GM19452 (cell line): ENCODE measurements around the gene LRRC8E.

Experiments used
- ATAC-seq: cut with Tn5 transposase; IDR thresholded peaks from one replicate; pipeline ENCODE4 v1.9.1; 2021; ENCODE audit not compliant: unreplicated experiment

Gene LRRC8E

DNA sequence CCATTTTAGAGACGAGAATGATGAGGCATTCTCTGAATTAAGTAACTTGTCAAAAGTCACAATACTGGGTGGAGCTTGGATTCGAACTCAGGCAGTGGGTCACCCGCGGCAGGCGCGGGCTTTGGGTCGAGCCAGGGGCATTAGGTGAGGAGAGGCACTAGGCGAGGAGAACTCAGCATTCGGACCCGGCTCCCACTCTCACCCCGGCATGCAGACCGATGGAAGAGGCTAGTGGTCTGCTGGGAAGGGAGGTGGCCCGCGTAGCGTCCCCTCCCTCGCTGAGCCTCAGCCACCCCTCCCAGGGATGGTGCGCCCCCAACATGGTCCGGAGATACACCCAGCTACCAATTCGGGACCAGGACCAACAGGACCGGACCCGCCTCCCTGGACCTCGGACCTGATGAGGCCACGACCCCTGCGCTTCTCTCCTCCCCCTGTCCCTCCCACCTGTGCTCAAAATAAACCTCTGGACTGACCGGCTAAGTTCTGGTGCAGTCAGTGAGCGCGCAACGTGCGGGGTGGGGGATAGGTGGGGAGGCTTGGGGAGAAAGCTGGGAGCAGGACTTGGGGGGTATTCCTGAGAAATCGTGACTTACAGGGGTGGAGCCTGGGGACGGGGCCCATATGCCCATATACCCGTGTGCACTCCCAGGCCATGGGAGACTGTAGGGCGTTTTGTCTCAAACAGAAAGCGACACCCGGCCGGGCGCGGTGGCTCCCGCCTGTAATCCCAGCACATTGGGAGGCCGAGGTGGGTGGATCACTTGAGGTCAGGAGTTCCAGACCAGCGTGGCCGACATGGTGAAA is 30.5 kb downstream of the LRRC8E start:
- ATAC-seq, result no peak

DNA sequence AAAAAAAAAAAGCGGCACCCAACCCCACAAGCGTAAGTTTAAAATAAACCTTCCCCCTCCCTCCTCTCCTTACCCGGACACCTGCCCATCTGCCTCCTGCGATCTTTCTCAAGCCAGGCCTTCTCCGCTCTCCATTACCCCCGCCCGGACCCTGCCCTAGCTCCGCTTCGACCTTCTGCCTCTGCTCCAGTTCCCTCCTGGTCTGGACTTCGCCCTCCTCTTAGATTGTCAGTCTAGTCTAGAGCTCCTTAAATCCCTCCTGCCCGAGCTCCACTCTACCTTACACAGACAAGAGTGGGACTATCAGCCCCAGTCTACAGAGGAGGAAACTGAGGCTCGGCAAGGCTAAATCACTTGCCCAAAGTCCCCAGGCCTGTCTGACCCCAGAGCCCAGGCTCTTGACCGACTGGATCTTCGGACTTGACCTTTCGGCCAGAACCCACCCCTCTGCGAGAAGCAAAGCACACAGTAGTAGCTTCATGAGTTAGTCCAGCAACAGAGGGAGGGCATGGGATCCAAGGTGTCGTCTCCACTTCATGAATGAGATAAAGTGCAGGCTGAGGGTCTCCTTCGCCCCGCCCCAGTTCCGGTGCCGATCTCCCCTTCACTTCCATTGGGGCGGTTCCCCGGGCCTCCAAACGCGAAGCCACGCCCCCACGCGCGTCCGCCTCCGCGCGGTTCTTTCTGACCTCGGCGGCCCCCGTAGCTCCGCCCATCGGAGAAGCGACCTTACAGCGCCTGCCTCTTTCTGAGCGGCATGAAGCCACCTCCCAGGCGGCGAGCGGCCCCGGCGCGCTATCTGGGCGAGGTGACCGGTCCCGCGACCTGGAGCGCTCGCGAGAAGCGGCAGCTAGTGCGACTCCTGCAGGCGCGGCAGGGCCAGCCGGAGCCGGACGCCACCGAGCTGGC is 31.6 kb downstream of the LRRC8E start, which contains the start of gene SNAPC2:
Gene SNAPC2 (plus strand): TSS at position 729 of the 909 bp plus-strand sequence. CDS start 29 bp downstream, at position 758.
- ATAC-seq, result peak; percentile 65

DNA sequence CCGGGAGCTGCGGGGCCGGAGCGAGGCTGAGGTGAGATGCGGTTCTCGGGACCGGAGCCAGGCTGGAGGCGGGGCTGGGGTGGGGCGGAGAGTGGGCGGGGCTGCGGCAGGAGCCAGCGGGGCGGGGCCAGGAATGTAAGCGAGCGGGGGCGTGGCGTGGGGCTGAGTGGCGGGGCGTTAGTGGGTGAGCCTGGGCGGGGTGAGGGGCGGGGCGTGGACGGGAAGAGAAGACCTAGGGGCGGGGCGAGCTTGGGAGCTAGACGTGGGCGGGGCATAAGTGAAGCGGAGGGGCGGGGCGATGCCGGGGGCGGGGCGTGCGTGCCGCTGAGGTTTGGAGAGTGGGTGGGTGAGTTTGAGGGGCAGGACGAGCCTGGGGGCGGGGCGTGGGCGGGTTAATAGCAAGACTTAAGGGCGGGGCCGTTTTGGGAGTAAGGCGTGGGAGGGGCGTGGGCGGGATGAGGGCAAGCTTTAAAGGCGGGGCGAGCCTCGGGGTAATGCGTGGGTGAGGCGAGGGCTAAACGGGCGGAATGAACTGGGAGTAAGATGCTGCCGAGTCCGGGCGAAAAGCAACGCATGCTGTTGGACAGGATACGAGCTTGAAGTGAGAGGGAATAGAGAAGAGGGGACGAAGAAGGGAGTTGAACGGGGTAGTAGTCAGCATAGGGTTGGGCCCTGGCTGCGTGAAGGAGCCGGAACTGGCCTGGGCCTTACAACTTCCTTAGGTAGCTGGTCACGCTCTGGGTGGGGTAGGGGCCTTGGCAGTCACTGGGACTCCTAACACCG is 32.4 kb downstream of the LRRC8E start:
- ATAC-seq, result peak; percentile 49

DNA sequence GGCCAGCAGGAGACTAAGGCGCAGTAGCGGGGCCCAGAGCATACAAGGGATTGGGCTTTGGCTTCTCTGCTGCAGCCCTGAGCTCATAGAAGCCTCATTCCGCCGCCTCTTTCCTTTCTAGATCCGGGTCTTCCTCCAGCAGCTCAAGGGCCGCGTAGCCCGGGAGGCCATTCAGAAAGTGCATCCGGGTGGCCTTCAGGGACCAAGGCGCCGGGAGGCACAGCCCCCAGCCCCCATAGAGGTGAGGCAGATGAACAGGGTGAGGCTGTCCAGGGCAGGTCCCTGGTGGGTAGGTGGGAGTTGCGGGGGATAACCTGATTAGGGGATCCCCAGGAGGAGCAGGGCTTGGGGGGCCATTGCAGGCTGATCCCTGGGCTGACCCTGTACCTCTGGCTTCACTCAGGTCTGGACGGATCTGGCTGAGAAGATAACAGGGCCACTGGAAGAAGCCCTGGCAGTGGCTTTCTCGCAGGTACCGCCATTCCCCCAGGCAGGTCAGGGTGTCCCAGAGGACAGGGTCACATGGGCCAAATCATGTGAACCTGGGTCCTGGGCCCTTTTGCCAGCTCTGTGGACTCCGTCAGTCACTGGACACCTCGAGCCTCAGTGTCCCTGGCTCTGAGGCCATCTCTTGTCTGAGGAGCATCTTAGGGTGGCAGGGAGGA is 33.1 kb downstream of the LRRC8E start:
- ATAC-seq, result no peak

DNA sequence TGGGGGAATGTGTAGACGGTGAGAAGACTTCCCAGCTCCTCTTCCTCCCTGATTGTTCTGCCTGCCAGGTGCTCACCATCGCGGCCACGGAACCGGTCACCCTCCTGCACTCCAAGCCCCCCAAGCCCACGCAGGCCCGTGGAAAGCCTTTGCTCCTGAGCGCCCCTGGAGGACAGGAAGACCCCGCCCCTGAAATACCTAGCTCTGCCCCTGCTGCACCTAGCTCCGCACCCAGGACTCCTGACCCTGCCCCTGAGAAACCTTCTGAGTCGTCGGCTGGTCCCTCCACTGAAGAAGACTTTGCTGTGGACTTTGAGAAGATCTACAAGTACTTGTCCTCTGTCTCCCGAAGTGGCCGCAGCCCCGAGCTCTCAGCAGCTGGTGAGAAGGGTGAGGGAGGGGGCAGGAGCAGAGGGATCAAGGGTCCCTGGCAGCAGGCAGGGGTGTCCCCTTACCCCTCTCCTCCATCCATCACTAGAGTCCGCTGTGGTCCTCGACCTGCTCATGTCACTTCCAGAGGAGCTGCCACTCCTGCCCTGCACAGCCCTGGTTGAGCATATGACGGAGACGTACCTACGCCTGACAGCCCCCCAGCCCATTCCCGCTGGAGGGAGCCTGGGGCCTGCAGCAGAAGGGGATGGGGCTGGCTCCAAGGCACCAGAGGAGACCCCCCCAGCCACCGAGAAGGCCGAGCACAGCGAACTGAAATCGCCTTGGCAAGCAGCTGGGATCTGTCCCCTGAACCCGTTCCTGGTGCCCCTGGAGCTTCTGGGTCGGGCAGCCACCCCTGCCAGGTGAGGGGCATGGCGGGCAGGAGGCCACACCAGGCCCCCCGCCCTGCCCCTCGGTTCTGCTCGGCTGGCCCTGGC is 33.9 kb downstream of the LRRC8E start:
- no peak for ATAC-seq

DNA sequence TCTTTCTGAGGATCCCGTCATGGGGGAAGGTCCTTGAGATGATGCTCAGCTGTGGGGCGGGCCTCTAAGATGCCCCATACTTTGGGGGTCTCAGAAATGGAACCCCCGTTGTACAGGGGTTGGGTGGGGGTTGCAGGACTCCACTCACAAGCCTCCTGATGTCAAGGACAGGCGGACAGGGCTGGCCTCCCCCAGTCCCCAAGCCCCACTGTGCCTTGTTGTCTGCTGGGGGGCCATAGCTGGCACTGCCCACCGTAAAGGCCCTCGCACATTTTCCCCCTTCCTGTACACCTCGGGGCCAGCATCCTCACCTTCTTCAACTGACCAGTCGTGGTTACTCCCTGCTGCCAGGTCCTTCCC is 34.5 kb downstream of the LRRC8E start:
- no peak for ATAC-seq

DNA sequence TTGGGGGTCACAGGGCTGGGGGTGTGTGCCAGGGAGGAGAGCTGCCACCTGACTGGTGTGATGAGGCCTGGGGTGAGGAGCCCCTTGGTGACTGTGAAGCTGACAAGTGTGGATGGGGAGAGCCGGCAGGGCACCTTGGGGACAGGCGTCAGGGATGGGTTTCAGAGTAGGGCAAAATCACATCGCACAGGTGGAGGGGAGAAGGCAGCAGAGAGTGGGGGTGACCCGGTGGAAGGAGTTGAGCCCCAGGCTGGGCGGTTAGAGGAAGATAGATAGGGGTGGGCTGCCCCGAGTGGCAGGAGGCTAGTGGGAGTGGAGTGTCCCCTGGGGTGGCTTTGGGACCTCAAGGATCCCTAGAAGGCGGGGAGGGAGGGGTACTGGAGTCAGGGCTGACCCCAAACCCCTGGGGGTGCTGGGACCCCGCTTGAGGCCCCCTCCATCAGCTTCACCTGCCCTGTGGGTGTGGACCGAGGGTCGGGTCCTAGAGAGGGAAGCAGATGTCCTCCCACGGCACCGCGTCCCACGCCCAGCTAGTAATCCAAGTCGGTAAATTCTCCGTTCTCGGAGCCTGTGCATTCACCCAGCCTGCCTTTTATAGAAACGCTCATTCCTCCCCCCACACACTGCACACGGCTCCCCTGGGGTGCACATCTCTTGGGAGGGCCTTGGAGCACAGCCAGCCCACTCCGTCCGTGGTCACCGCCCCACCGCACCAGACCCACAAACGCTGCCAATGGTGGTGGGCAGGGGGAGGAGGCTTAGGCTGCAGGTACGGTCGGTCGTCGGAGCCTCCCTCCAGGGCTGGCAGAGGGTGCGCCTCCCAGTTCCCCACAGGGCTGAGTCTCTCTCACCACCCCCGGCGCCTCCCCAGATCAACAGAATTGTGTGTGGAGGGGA is 35.2 kb downstream of the LRRC8E start:
- ATAC-seq, result no peak

DNA sequence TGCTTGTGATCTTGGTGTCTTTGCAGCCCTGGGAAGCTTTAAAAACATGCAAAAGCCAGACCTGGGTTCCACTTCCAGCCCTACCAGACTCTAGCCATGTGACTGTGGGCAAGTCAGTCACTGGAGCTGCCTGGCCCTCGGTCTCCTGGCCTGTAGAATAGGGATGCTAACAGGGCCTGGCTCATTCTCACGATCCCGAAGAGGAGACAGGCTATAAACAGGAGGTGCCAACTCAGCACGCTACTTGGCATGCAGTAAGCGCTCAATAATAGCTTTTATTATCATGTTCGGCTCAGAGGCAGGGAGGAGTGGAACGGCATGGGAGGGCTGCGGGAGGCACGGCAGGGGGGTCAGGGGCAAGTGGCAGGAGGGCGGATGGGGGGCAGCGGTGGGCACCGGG is 35.9 kb downstream of the LRRC8E start:
- no peak for ATAC-seq

DNA sequence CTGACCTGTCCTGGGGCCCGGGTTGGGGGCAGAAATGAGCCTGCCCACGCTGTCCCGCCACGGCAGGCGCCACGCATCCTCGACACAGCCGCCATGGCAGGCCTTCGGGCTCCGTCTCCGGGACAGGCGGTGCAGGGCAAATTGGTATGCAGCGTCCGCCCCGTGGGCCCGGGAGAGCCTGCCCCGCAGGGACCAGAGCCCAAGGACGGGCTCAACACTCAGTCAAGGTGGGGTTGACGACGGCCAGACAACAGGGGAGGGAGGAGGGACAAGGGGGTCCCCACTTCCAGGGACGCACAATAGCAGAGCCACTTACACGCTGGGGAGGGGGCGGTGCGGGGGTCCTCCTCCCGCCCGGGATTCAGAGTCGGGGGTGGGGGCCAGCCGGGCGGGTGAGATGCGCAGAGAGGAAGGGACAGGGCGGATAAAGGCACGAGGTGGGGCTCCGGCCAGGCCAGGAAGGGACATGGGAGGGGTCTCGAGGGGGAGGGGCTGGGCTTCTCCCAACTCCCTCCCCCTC is 36.4 kb downstream of the LRRC8E start:
- ATAC-seq, result no peak

DNA sequence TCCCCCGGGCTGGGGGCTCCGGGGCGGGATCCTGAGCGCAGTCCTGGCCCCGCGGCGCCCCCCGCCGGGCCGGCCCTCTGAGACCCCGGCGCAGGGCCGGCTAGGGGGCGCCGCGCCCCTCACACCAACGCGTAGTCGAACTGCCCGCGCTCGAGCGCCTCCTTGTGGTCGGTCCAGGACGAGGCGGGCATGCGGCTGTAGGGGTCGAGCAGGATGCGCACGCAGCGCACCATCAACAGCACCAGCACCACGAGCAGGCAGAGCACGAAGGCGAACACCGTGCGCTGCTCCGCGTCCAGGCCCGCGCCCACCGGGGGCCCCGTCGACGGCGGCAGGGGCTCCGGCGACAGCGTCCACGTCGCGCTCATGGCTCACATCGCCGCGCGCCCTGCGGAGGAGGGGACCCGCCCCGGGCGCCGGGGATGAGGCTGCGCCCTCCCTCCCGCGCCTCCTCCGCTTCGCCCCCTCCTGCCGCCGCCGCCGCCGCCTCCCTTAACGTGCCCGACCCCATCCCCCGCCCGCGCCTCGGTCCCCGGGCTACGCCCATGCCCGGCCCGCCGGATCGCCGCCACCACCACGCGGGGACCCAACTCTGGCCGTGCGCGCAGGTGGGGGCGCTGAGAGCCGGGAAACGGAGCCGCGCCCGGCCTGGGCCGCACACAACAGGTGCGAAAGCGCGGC is 37.0 kb downstream of the LRRC8E start:
- ATAC-seq, result no peak

DNA sequence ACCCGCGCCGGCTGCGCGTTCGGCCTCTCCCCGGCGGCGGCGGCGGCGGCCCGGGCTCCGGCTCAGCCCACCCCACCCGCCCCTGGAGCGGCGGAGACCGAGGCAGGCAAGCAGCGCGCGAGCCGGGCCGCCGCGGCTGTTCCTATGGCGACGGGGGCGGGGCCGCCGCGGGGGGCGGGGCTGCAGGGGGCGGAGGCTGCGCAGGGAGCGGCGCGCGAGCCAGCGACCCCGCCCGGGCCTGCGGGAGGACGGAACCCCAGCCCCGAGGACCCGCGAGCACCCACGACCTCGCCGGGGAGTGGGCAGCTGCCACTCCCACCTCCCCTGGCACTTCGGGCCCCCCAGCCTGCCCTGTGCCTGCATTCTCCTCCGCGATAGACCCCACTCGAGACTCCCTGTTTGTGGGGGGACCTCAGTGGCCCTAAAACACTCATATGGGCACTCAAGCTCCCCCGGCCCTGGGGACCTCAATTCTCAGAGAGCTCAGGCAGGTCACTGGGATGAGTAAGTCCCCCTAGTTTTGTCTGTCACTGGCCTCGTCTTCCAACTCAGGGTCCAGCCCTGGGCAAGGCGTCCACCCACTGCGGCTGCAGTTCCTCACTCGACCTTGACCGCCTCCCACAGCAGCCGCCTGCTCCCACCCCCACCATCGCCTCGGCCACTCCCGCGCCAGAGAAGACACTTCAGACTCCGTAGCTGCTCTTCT is 37.9 kb downstream of the LRRC8E start, which contains the start of gene CTXN1:
Gene CTXN1 (minus strand): TSS at position 115 of the 706 bp plus-strand sequence. CDS start 597 bp downstream, outside the sequence.
- no peak for ATAC-seq

DNA sequence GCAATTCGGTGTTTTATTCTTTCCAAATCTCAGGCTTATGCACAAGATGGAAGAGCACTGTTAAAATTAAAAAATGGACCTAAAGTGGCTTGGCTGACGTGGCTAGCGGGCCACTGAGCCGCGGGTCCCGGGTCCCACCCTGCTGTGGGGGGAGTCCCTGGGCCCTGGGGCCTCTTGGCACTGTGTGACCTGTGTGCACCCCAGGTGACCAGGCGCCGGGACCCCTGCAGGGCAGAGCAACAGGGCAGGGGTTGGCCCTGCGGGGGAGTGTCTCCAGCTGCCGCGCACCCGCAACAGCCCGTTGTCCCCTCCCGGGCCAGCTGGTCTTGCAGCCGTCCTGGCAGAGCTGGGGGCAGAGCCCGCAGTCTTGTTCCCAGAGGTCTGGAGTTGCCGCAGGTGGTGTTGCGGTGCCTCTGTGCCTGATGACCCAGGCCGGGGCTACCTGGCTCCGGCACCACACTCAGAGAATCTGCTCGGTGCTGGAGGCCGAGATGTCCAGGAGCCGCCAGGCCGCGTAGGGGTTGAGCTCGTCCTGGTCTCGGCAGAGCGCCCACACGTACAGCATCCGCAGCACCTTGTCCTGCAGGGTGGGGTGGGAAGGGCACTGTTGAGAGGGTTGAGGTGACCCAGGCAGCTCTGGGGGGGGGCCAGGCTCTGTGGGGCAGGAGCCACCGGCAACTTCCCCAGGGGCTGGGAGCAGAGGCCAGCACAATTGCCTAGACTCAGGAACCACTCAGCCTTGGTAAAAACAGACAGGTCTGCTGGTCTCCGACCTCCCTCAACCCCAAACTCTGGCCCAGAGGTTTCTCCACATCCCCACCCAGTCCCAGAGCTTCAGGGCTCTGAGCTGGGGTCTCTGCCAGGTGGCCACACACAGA is 38.7 kb downstream of the LRRC8E start:
- ATAC-seq, result no peak

DNA sequence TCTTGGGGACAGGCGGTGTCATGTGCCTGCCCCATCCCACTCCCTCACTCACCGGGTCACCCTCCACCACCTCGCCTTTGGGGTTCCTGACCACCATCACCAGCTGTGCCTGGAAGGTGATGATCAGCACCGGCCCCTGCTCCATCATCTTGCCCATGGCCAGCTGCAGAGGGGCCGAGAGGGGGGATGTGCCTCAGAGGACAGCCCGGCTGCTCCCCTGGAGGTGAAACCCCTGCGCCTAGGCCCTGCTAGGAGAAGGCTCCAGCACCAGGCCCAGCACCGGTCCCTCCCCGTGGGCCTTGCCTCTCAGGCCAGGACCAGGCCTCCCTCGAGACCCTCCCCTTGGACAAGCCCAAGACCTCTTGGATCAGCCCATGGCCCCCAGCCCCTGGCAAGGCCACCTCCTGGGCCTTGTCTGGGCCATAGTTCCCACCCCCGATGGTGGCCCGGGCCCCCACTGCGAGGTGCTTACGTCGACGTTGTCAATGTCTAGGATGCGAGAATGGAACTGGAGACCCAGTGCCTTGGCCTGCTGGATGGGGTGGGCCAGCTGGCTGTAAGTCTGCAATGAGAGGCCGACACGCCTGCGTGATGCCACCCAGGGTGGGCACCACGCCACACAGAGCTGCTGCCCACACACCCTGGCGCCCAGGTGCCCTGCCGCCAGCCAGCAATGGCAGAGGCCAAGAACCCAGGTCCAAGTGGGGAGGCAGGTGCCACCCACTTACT is 39.5 kb downstream of the LRRC8E start:
- no peak for ATAC-seq

DNA sequence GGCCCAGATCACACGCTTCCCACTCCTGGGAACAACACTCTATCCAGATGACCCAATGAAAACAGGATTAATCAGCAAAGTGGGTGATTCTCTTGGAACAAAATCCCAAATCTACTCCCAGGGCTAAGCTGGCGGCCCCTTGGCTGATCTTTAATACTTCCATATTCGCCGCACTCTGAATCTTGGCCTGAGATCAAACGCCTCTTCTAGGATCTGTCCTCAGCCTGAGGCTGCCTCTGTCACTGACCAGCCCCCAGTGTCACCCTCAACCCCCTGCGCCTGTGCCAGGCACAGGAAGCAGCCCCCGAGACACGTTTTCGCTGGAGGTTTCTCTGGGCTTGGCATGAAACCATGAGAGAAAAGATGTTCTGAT is 40.0 kb downstream of the LRRC8E start:
- no peak for ATAC-seq
